ENCODE measurements around the gene APBA1. TPM values are rescaled to one million over a fixed set of nuclear protein-coding genes. Genes with fewer than 3 reads are reported as not detected.

APBA1 gene
- total RNA-seq, 1 experiment from 2014 or later = 1.8 TPM

DNA sequence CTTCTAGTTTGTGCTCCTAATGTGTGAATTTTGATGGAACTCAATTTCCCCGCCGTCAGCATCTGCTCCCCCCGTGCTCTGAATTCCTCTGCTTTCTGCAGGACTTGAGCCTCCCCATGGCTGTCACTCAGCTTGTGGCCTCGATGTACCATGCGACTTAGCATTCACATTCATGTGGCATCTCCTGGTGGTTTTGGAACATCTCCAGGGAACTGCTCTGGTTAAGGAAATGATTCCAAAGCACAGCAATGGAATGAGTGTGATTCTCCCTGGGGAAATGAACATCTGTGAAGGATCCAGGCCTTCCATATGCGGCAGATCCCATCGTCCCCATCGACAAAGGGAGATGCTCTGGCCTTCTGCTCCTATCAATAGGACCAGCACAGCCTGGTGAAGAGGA, 228.2 kb downstream of the APBA1 start:
- TF ChIP-seq, protein P1, sequence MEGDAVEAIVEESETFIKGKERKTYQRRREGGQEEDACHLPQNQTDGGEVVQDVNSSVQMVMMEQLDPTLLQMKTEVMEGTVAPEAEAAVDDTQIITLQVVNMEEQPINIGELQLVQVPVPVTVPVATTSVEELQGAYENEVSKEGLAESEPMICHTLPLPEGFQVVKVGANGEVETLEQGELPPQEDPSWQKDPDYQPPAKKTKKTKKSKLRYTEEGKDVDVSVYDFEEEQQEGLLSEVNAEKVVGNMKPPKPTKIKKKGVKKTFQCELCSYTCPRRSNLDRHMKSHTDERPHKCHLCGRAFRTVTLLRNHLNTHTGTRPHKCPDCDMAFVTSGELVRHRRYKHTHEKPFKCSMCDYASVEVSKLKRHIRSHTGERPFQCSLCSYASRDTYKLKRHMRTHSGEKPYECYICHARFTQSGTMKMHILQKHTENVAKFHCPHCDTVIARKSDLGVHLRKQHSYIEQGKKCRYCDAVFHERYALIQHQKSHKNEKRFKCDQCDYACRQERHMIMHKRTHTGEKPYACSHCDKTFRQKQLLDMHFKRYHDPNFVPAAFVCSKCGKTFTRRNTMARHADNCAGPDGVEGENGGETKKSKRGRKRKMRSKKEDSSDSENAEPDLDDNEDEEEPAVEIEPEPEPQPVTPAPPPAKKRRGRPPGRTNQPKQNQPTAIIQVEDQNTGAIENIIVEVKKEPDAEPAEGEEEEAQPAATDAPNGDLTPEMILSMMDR (conservative IDR thresholded peaks at IDR 0.05) = no peak
- no peak overlapping the region for H3K56ac ChIP-seq (ENCODE audit: insufficient read length, low read depth, low read length)
- no peak overlapping the region for H2BK5ac ChIP-seq (ENCODE audit: insufficient read length, low read length)
- H2AFZ ChIP-seq (ENCODE audit: low read length) = no peak overlapping the region
- H3K4me1 ChIP-seq (ENCODE audit: insufficient read depth, low read length) = no peaks in the 10 kb centered on the region
- H4K8ac ChIP-seq (replicated peaks; ENCODE audit: insufficient read length, low read depth, low read length) = no peak overlapping the region
- no peak overlapping the region for H3K14ac ChIP-seq (ENCODE audit: insufficient read depth, low read length)
- H3K27ac Mint-ChIP-seq = no peak overlapping the region
- no peak overlapping the region for H3K4ac ChIP-seq (ENCODE audit: low read depth, low read length)
- H3K9me3 Mint-ChIP-seq = peaks cover 15 to 18% of the 10 kb centered on the region in 2 experiments
- no peak overlapping the region for H3T11ph ChIP-seq (ENCODE audit: low read length)
- H3K27ac ChIP-seq (ENCODE audit: insufficient read length, low read depth, low read length) = no peak overlapping the region
- no peak overlapping the region for H2AK5ac ChIP-seq (ENCODE audit: insufficient read length, low read length)
- H2BK15ac ChIP-seq (ENCODE audit: low read depth, low read length) = no peak overlapping the region
- no peak overlapping the region for H2BK12ac ChIP-seq (ENCODE audit: insufficient read length, low read depth, low read length)
- DNase-seq = no peak
- H3K9me3 ChIP-seq (ENCODE audit: control insufficient read depth, low read depth, low read length) = no peaks in the 10 kb centered on the region
- H2BK120ac ChIP-seq (ENCODE audit: low read depth, low read length, poor library complexity, severe bottlenecking) = no peak overlapping the region
- no peak overlapping the region for H3K23ac ChIP-seq (ENCODE audit: insufficient read length, low read depth, low read length)
- WGBS (ENCODE audit: extremely low coverage, insufficient read length, low lambda C conversion rate) = no CpG with 5 or more reads among the region's 8 CpGs
- H2BK20ac ChIP-seq (ENCODE audit: low read depth, low read length, poor library complexity, severe bottlenecking) = no peak overlapping the region
- no peak overlapping the region for H4K91ac ChIP-seq (ENCODE audit: insufficient read length, low read depth, low read length)
- no peak overlapping the region for H3K9ac ChIP-seq (ENCODE audit: extremely low read depth, insufficient read length, low read length)
- no peak overlapping the region for H3K4me2 ChIP-seq (ENCODE audit: insufficient read depth, insufficient read length, low read length)
- H3K18ac ChIP-seq (ENCODE audit: insufficient read length, low read depth, low read length) = no peak overlapping the region
- H4K5ac ChIP-seq (ENCODE audit: insufficient read length, low read depth, low read length) = no peak overlapping the region
- H3K27me3 ChIP-seq (ENCODE audit: insufficient read depth, low read length) = no peaks in the 10 kb centered on the region
- H4K20me1 ChIP-seq (ENCODE audit: control insufficient read depth, insufficient read depth, insufficient read length) = no peaks in the 10 kb centered on the region
- H3K27me3 Mint-ChIP-seq (ENCODE audit: low read depth) = peaks cover 6% of the 10 kb centered on the region; the same call in 1 of the 2 replicates
- H3K4me3 Mint-ChIP-seq = no peak overlapping the region
- peaks cover 7 to 11% of the 10 kb centered on the region in 2 experiments; a peak in 3 of 4 replicates for H3K4me1 Mint-ChIP-seq
- no peaks in the 10 kb centered on the region for H3K23me2 ChIP-seq (ENCODE audit: insufficient read length, low read depth, low read length, poor library complexity, severe bottlenecking)
- H3K79me1 ChIP-seq (ENCODE audit: insufficient read depth, low read depth, low read length, poor library complexity, severe bottlenecking) = no peaks in the 10 kb centered on the region
- peaks cover 4 to 17% (median 16%) of the 10 kb centered on the region in 3 experiments for H3K36me3 Mint-ChIP-seq (ENCODE audit: insufficient read depth in 1 of 3, low read depth in 3 of 3)
- no peaks in the 10 kb centered on the region for H3K79me2 ChIP-seq (ENCODE audit: insufficient read depth, low read length)

Measured in H9 (cell line).